HuH-7 (cell line): ENCODE data around the gene ZNF23.
A peak's percentile ranks its signal among the peaks of the same experiment; 100 is the strongest.

Experiments
- DNase-seq: peaks from one replicate; pipeline ENCODE4 v3.0.0; 2011; ENCODE audit warnings: low spot score

Gene ZNF23

GRCh38 chr16:71426069-71426879 is 35.8 kb downstream of the ZNF23 start:
- peak; percentile 88 for DNase-seq

- no peak for DNase-seq
Observed at GRCh38 chr16:71425746-71426068, 36.3 kb downstream of the ZNF23 start.

- no peak for DNase-seq
Observed at GRCh38 chr16:71424626-71425025, 37.4 kb downstream of the ZNF23 start.

- DNase-seq = no peak
Observed at GRCh38 chr16:71423865-71424264, 38.2 kb downstream of the ZNF23 start.

GRCh38 chr16:71423016-71423415 is 39.0 kb downstream of the ZNF23 start:
- DNase-seq = no peak

GRCh38 chr16:71421911-71422310 is 40.1 kb downstream of the ZNF23 start:
- peak; percentile 88 for DNase-seq

- no peak for DNase-seq
Observed at GRCh38 chr16:71414038-71414437, 48.0 kb downstream of the ZNF23 start.

GRCh38 chr16:71413341-71413740 is 48.7 kb downstream of the ZNF23 start:
- no peak for DNase-seq

- DNase-seq = peak; percentile 82
Observed at GRCh38 chr16:71412270-71413160, 49.5 kb downstream of the ZNF23 start.

- no peak for DNase-seq
Observed at GRCh38 chr16:71410146-71410545, 51.9 kb downstream of the ZNF23 start.

- no peak for DNase-seq
Observed at GRCh38 chr16:71409011-71409775, 52.9 kb downstream of the ZNF23 start.

GRCh38 chr16:71408536-71408935 is 53.5 kb downstream of the ZNF23 start:
- DNase-seq = no peak

GRCh38 chr16:71407731-71408130 is 54.3 kb downstream of the ZNF23 start:
- no peak for DNase-seq

GRCh38 chr16:71406724-71407123 is 55.3 kb downstream of the ZNF23 start:
- DNase-seq = no peak

- no peak for DNase-seq
Observed at GRCh38 chr16:71406316-71406715, 55.7 kb downstream of the ZNF23 start.

- DNase-seq = no peak
Observed at GRCh38 chr16:71404364-71404763, 57.7 kb downstream of the ZNF23 start.

GRCh38 chr16:71402674-71403073 is 59.4 kb downstream of the ZNF23 start:
- DNase-seq = no peak

GRCh38 chr16:71402007-71402406 is 60.0 kb downstream of the ZNF23 start:
- DNase-seq = no peak

- DNase-seq = no peak
Observed at GRCh38 chr16:71399801-71400563, 62.1 kb downstream of the ZNF23 start.
